ENCODE results near the gene F10. TPM values are rescaled to one million over a fixed set of nuclear protein-coding genes. Genes with fewer than 3 reads are reported as not detected.

Gene F10
- total RNA-seq, 1 experiment from 2014 or later, result not detected

GRCh38 chr13:113145911-113146598 lies 23.5 kb downstream of the F10 start:
- no peaks in the 10 kb centered on the region for H3K9me3 ChIP-seq (ENCODE audit: low read depth, low read length, poor library complexity, severe bottlenecking)
- H3K4me3 ChIP-seq (ENCODE audit: low read depth, low read length, poor library complexity, severe bottlenecking), result no peak overlapping the region
- no peaks in the 10 kb centered on the region for H3K36me3 ChIP-seq (ENCODE audit: insufficient read depth, low read length, poor library complexity, severe bottlenecking)
- CTCF ChIA-PET, result no interaction called here
- intact Hi-C loops (cut with micrococcal nuclease; ENCODE audit: unreplicated experiment), result no loop called here
- H3K4me1 ChIP-seq (ENCODE audit: insufficient read depth, low read length, poor library complexity, severe bottlenecking), result no peaks in the 10 kb centered on the region
- POLR2A ChIA-PET (ENCODE audit: low non-redundant PET), result no interaction called here
- TF ChIP-seq CTCF (conservative IDR thresholded peaks at IDR 0.05; ENCODE audit: low read depth, low read length) (no peak), EZH2 (IDR thresholded peaks at IDR 0.05; ENCODE audit: borderline replicate concordance, low read depth, low read length, poor library complexity, severe bottlenecking) (no peak)
- no peak overlapping the region for H3K27ac ChIP-seq (ENCODE audit: low read depth, low read length, poor library complexity, severe bottlenecking)
- DNase-seq (ENCODE audit: low spot score), result no peak
- no TSS peak for BruUV-seq (replicated peaks)
- H3K27me3 ChIP-seq (replicated peaks; ENCODE audit: insufficient read depth, low read depth, low read length, poor library complexity), result no peaks in the 10 kb centered on the region

- ChIA-PET CTCF (no interaction called here), POLR2A (ENCODE audit: low non-redundant PET) (no interaction called here)
- no peak for TF ChIP-seq CTCF (conservative IDR thresholded peaks at IDR 0.05; ENCODE audit: low read depth, low read length)
- TF ChIP-seq EZH2 (IDR thresholded peaks at IDR 0.05; ENCODE audit: borderline replicate concordance, low read depth, low read length, poor library complexity, severe bottlenecking), result no peak
- H3K36me3 ChIP-seq (ENCODE audit: insufficient read depth, low read length, poor library complexity, severe bottlenecking), result no peaks in the 10 kb centered on the region
- BruUV-seq (replicated peaks), result no TSS peak
- no peaks in the 10 kb centered on the region for H3K4me1 ChIP-seq (ENCODE audit: insufficient read depth, low read length, poor library complexity, severe bottlenecking)
- no peaks in the 10 kb centered on the region for H3K9me3 ChIP-seq (ENCODE audit: low read depth, low read length, poor library complexity, severe bottlenecking)
- no peak for DNase-seq (ENCODE audit: low spot score)
- H3K27me3 ChIP-seq (replicated peaks; ENCODE audit: insufficient read depth, low read depth, low read length, poor library complexity), result no peaks in the 10 kb centered on the region
- intact Hi-C loops (cut with micrococcal nuclease; ENCODE audit: unreplicated experiment), result no loop called here
- H3K27ac ChIP-seq (ENCODE audit: low read depth, low read length, poor library complexity, severe bottlenecking), result no peak overlapping the region
- no peak overlapping the region for H3K4me3 ChIP-seq (ENCODE audit: low read depth, low read length, poor library complexity, severe bottlenecking)
These were observed 24.2 kb downstream of the F10 start for GRCh38 chr13:113146750-113147149.

GRCh38 chr13:113147206-113147605 lies 24.6 kb downstream of the F10 start:
- BruUV-seq (replicated peaks), result no TSS peak
- POLR2A ChIA-PET (ENCODE audit: low non-redundant PET), result no interaction called here

More at GRCh38 chr13:113147206-113147605, 24.6 kb downstream of the F10 start:
- no peaks in the 10 kb centered on the region for H3K9me3 ChIP-seq (ENCODE audit: low read depth, low read length, poor library complexity, severe bottlenecking)
- CTCF ChIA-PET, result no interaction called here
- no peak for DNase-seq (ENCODE audit: low spot score)
- H3K27me3 ChIP-seq (replicated peaks; ENCODE audit: insufficient read depth, low read depth, low read length, poor library complexity), result no peaks in the 10 kb centered on the region
- no peak for TF ChIP-seq EZH2 (IDR thresholded peaks at IDR 0.05; ENCODE audit: borderline replicate concordance, low read depth, low read length, poor library complexity, severe bottlenecking)
- no peak for TF ChIP-seq CTCF (conservative IDR thresholded peaks at IDR 0.05; ENCODE audit: low read depth, low read length)
- intact Hi-C loops (cut with micrococcal nuclease; ENCODE audit: unreplicated experiment), result no loop called here
- H3K4me3 ChIP-seq (ENCODE audit: low read depth, low read length, poor library complexity, severe bottlenecking), result no peak overlapping the region
- H3K4me1 ChIP-seq (ENCODE audit: insufficient read depth, low read length, poor library complexity, severe bottlenecking), result peaks cover 4% of the 10 kb centered on the region
- no peak overlapping the region for H3K27ac ChIP-seq (ENCODE audit: low read depth, low read length, poor library complexity, severe bottlenecking)
- no peaks in the 10 kb centered on the region for H3K36me3 ChIP-seq (ENCODE audit: insufficient read depth, low read length, poor library complexity, severe bottlenecking)

Data from A673 (cell line).